Endothelial cell of umbilical vein (primary cell): ENCODE measurements around the gene VSTM2B. TPM values are rescaled to one million over a fixed set of nuclear protein-coding genes. Genes with fewer than 3 reads are reported as not detected.

ENCODE experiments used
- BruUV-seq: library from RNA; stranded (reverse); fragments of 400-500 nt; replicated peaks from 2 replicates; lab custom pipeline; 2021; lab: Mats Ljungman, UMichigan
- CTCF ChIA-PET: fragments of 300-600, 350-600 bp; sonication (Branson Sonifier 250); formaldehyde crosslinking; loops from one replicate; lab custom pipeline; 2021; ENCODE audit warnings: antibody characterized with exemption, inconsistent platforms; lab: Charles Lee
- POLR2A ChIA-PET: fragments of 300-600, 350-600 bp; sonication (Branson Sonifier 250); formaldehyde crosslinking; loops from one replicate; lab custom pipeline; 2021; ENCODE audit warnings: antibody characterized with exemption, inconsistent platforms; lab: Charles Lee
- DNase-seq: peaks from one replicate; pipeline ENCODE4 v3.0.0-alpha.2; 2011; ENCODE audit warnings: low read depth, low spot score
- FAIRE-seq: peaks from 2 replicates; lab custom pipeline; 2011; peaks lifted over from hg19 to GRCh38; lab: Jason Lieb, UNC
- H2AFZ ChIP-seq: 2 replicates; pipeline ENCODE4 v1.6.0; 2012; ENCODE audit warnings: low read depth, low read length, control low read depth, inconsistent platforms
- H3K27ac ChIP-seq: 2 replicates; pipeline ENCODE4 v1.5.1; 2011; ENCODE audit warnings: low read depth, mild to moderate bottlenecking, control low read depth, low read length, moderate library complexity; ENCODE audit not compliant: insufficient read depth
- H3K27me3 ChIP-seq, 2 experiments: 2 replicates each; pipeline versions ENCODE4 v1.6.0 to v1.6.1; 2011; ENCODE audit warnings: low read length in 2 of 2, mixed read lengths in 1 of 2; ENCODE audit not compliant: control insufficient read depth in 2 of 2, insufficient read depth in 2 of 2
- H3K36me3 ChIP-seq, 2 experiments: 2 replicates in 1 of 2; 3 replicates in 1 of 2; pipeline ENCODE4 v1.5.1; 2011; ENCODE audit warnings: low read length in 2 of 2, mild to moderate bottlenecking in 1 of 2, moderate library complexity in 1 of 2; ENCODE audit not compliant: control insufficient read depth in 2 of 2, insufficient read depth in 2 of 2; ENCODE audit errors: extremely low read depth in 1 of 2
- H3K4me1 ChIP-seq: 3 replicates; pipeline ENCODE4 v1.5.1; 2011; ENCODE audit warnings: mild to moderate bottlenecking, low read length; ENCODE audit not compliant: control insufficient read depth, insufficient read depth; ENCODE audit errors: extremely low read depth
- H3K4me2 ChIP-seq: 2 replicates; pipeline ENCODE4 v1.6.1; 2011; ENCODE audit warnings: low read length, control low read depth, mixed read lengths; ENCODE audit not compliant: insufficient read depth
- H3K4me3 ChIP-seq, 3 experiments: fragments of 200-600 bp in 1 of 3; sonication (generic), shearing (Covaris generic) in 1 of 3; replicated peaks in 1 of 3; 2 replicates each; pipeline ENCODE4 v1.5.1; 2011 to 2016; ENCODE audit warnings: control low read depth in 3 of 3, low read length in 3 of 3, mild to moderate bottlenecking in 2 of 3, inconsistent platforms in 1 of 3, low read depth in 1 of 3, moderate library complexity in 1 of 3; ENCODE audit not compliant: insufficient read depth in 1 of 3
- H3K79me2 ChIP-seq: 2 replicates; pipeline ENCODE4 v1.6.0; 2012; ENCODE audit warnings: low read length, inconsistent platforms; ENCODE audit not compliant: control insufficient read depth, insufficient read depth
- H3K9ac ChIP-seq: replicated peaks from 2 replicates; pipeline ENCODE3; 2011; ENCODE audit warnings: low read length, control low read depth; ENCODE audit not compliant: insufficient read depth; ENCODE audit errors: extremely low read depth
- H3K9me1 ChIP-seq: replicated peaks from 3 replicates; pipeline ENCODE4 v1.6.0; 2011; ENCODE audit warnings: mild to moderate bottlenecking, low read length; ENCODE audit not compliant: control insufficient read depth, insufficient read depth; ENCODE audit errors: extremely low read depth
- H3K9me3 ChIP-seq: replicated peaks from 2 replicates; pipeline ENCODE4 v1.5.1; 2012; ENCODE audit warnings: low read length, inconsistent platforms; ENCODE audit not compliant: control insufficient read depth, insufficient read depth
- H4K20me1 ChIP-seq: replicated peaks from 2 replicates; pipeline ENCODE3; 2011; ENCODE audit warnings: mild to moderate bottlenecking, low read length; ENCODE audit not compliant: control insufficient read depth, insufficient read depth; ENCODE audit errors: extremely low read depth
- CTCF ChIP-seq, 2 donors: IDR thresholded peaks; 1 replicate in 1 of 2; 2 replicates in 1 of 2; pipeline ENCODE4 v1.5.1; 2011; ENCODE audit warnings: low read length in 2 of 2, mild to moderate bottlenecking in 2 of 2, moderate library complexity in 2 of 2, control low read depth in 1 of 2, inconsistent platforms in 1 of 2, low read depth in 1 of 2; ENCODE audit not compliant: insufficient read depth in 1 of 2; ENCODE audit errors: extremely low read depth in 1 of 2
- EZH2 ChIP-seq: IDR thresholded peaks from 2 replicates; pipeline ENCODE4 v1.6.1; 2012; ENCODE audit warnings: borderline replicate concordance, low read depth, mild to moderate bottlenecking, moderate library complexity, low read length, inconsistent platforms; ENCODE audit not compliant: severe bottlenecking
- FOS ChIP-seq: IDR thresholded peaks from 2 replicates; pipeline ENCODE4 v1.6.1; 2011; ENCODE audit warnings: mild to moderate bottlenecking, low read length, moderate library complexity, borderline replicate concordance; ENCODE audit not compliant: insufficient read depth
- GATA2 ChIP-seq: IDR thresholded peaks from 2 replicates; pipeline ENCODE4 v1.7.0; 2011; ENCODE audit warnings: low read depth, mild to moderate bottlenecking, moderate library complexity, mixed read lengths, low read length; ENCODE audit not compliant: insufficient read length, insufficient read depth
- JUN ChIP-seq: IDR thresholded peaks from 2 replicates; pipeline ENCODE4 v1.6.1; 2011; ENCODE audit warnings: borderline replicate concordance, low read depth; ENCODE audit not compliant: insufficient read length, insufficient read depth
- MAX ChIP-seq: IDR thresholded peaks from 2 replicates; pipeline ENCODE4 v1.6.1; 2011; ENCODE audit not compliant: insufficient read depth, insufficient read length
- MYC ChIP-seq: IDR thresholded peaks from one replicate; pipeline ENCODE4 v1.6.1; 2011; ENCODE audit warnings: mild to moderate bottlenecking, low read depth, low read length
- POLR2A ChIP-seq: IDR thresholded peaks from 2 replicates; pipeline ENCODE4 v1.6.1; 2012; ENCODE audit warnings: low read depth, mild to moderate bottlenecking, control low read depth, low read length
- POLR2AphosphoS5 ChIP-seq: IDR thresholded peaks from 2 replicates; pipeline ENCODE4 v1.6.1; 2012; ENCODE audit warnings: low read depth, mild to moderate bottlenecking, control low read depth, low read length, moderate library complexity; ENCODE audit not compliant: insufficient read depth
- dilution Hi-C: fragments of 300-500 bp; cut with MboI; formaldehyde crosslinking; loops from one replicate; pipeline ENCODE4 v1.15.0; 2019; ENCODE audit warnings: low sequenced_read_pairs; ENCODE audit not compliant: extremely low pct_ligation_motif_present
- intact Hi-C: fragments of 100-400 bp; cut with micrococcal nuclease; formaldehyde crosslinking; loops from one replicate; pipeline ENCODE4 v1.10.0; 2022
- polyA plus RNA-seq, 4 experiments: library from polyadenylated mRNA; depleted of rRNA in 3 of 4; stranded (reverse) in 3 of 4; unstranded in 1 of 4; fragments of >200 nt; gene quantifications; 2 replicates each; pipeline versions ENCODE4 v1.2.1 to v1.2.3, GENCODE V29; 2011 to 2012; ENCODE audit warnings: missing spikeins in 1 of 4
- total RNA-seq: library from RNA; stranded (reverse); gene quantifications from 2 replicates; pipeline ENCODE4 v1.2.3, GENCODE V29; 2021

VSTM2B gene
- total and polyA plus RNA-seq, 2 donors (not counting 3 experiments of a cell fraction or from before 2014, with no cell fraction given) = not detected

GRCh38 chr19:29497241-29497640 lies 28.6 kb upstream of the VSTM2B start:
- Histone ChIP-seq H3K9ac (no peak overlapping the region), H3K27me3 (no peaks in the 10 kb centered on the region), H4K20me1 (no peaks in the 10 kb centered on the region), H3K27ac (no peak overlapping the region), H3K4me2 (no peak overlapping the region), H3K9me1 (no peaks in the 10 kb centered on the region), H3K4me3 (no peak overlapping the region), H3K36me3 (no peaks in the 10 kb centered on the region), H2AFZ (no peak overlapping the region), H3K9me3 (peaks cover 1% of the 10 kb centered on the region), H3K79me2 (no peaks in the 10 kb centered on the region), H3K4me1 (no peaks in the 10 kb centered on the region)
- dilution Hi-C loops (no loop called here), intact Hi-C loops (no loop called here)
- ChIA-PET CTCF (no interaction called here), POLR2A (no interaction called here)
- no peak for TF ChIP-seq EZH2
- TF ChIP-seq MYC = no peak
- BruUV-seq = no TSS peak
- DNase-seq (no peak), FAIRE-seq (no peak)

GRCh38 chr19:29497686-29498436 lies 27.9 kb upstream of the VSTM2B start:
- Histone ChIP-seq H3K9me1 (no peaks in the 10 kb centered on the region), H3K79me2 (no peaks in the 10 kb centered on the region), H3K9ac (no peak overlapping the region), H3K27ac (no peak overlapping the region), H3K4me2 (no peak overlapping the region), H3K36me3 (no peaks in the 10 kb centered on the region), H2AFZ (no peak overlapping the region), H3K27me3 (no peaks in the 10 kb centered on the region), H3K4me1 (no peaks in the 10 kb centered on the region), H4K20me1 (no peaks in the 10 kb centered on the region), H3K4me3 (no peak overlapping the region), H3K9me3 (peaks cover 1% of the 10 kb centered on the region)
- TF ChIP-seq POLR2A (no peak), FOS (no peak), CTCF (IDR thresholded peaks at IDR 0.05; ENCODE audit: extremely low read depth in 1 of 2, insufficient read depth in 1 of 2, low read depth in 1 of 2, low read length in 2 of 2) (no peak), POLR2AphosphoS5 (no peak), MAX (no peak), MYC (no peak), EZH2 (no peak), GATA2 (no peak), JUN (no peak)
- intact Hi-C loops = no loop called here
- dilution Hi-C loops = no loop called here
- ChIA-PET CTCF (no interaction called here), POLR2A (no interaction called here)
- BruUV-seq = no TSS peak
- DNase-seq = no peak
- no peak for FAIRE-seq
